Activated T-cell treated with anti-CD3 and anti-CD28 coated beads, Interleukin-2, amount 50 U/mL, for 4 hours (primary cell): ENCODE measurements around the gene SEPTIN8. TPM values are rescaled to one million over a fixed set of nuclear protein-coding genes. Genes with fewer than 3 reads are reported as not detected.

Experiments used
- ATAC-seq, 2 donors: fragments of 200-7000 bp; cut with Tn5 transposase; one replicate each; pipeline ENCODE4 v1.10.0; 2021
- DNase-seq: peaks from one replicate; pipeline ENCODE4 v3.0.0-alpha.2; 2020
- H3K27me3 Mint-ChIP-seq: one replicate; pipeline ENCODE4 v1.8.0; 2021; ENCODE audit warnings: low read depth, mixed read lengths
- H3K36me3 Mint-ChIP-seq: one replicate; pipeline ENCODE4 v1.8.0; 2022; ENCODE audit warnings: mixed read lengths; ENCODE audit not compliant: insufficient read depth
- H3K4me1 Mint-ChIP-seq: one replicate; pipeline ENCODE4 v1.8.0; 2021; ENCODE audit warnings: low read depth, mixed read lengths
- H3K4me3 Mint-ChIP-seq: one replicate; pipeline ENCODE4 v1.8.0; 2021; ENCODE audit warnings: mild to moderate bottlenecking, moderate library complexity, mixed read lengths
- H3K9me3 Mint-ChIP-seq: one replicate; pipeline ENCODE4 v1.8.0; 2021; ENCODE audit warnings: mixed read lengths
- total RNA-seq, 3 donors: library from RNA; stranded (reverse); gene quantifications; one replicate each; pipeline ENCODE4 v1.2.1, GENCODE V29; 2021

The SEPTIN8 gene
- total RNA-seq, 3 donors from 2014 or later: 12.8 to 18.2 (median 13.7) TPM

GRCh38 chr5:132714456-132715307 is 62.4 kb downstream of the SEPTIN8 start:
- DNase-seq: no peak
- no peaks in the 10 kb centered on the region for H3K27me3 Mint-ChIP-seq

GRCh38 chr5:132708645-132709044 is 68.4 kb downstream of the SEPTIN8 start:
- Mint-ChIP-seq H3K27me3 (no peaks in the 10 kb centered on the region), H3K36me3 (peaks cover 21% of the 10 kb centered on the region), H3K4me3 (no peak overlapping the region), H3K4me1 (no peaks in the 10 kb centered on the region), H3K9me3 (no peaks in the 10 kb centered on the region)
- ATAC-seq (no peak), DNase-seq (no peak)

More at GRCh38 chr5:132714456-132715307, 62.4 kb downstream of the SEPTIN8 start:
- H3K36me3 Mint-ChIP-seq: peaks cover 15% of the 10 kb centered on the region
- no peaks in the 10 kb centered on the region for H3K9me3 Mint-ChIP-seq
- ATAC-seq: peak; percentile 48 to 73
- H3K4me3 Mint-ChIP-seq: no peak overlapping the region
- H3K4me1 Mint-ChIP-seq: peaks cover 6% of the 10 kb centered on the region

GRCh38 chr5:132704875-132705274 is 72.2 kb downstream of the SEPTIN8 start:
- Mint-ChIP-seq H3K36me3 (peaks cover 36% of the 10 kb centered on the region), H3K9me3 (no peaks in the 10 kb centered on the region), H3K4me3 (no peak overlapping the region), H3K27me3 (no peaks in the 10 kb centered on the region), H3K4me1 (no peaks in the 10 kb centered on the region)
- DNase-seq (no peak), ATAC-seq (no peak)

Other genes starting within 250 kb of the SEPTIN8 start
- 10 to 100 TPM in 2 of 3 donors, 1 to 10 TPM in 1; 3.6 to 24.1 (median 17.5) TPM for gene IL5, start 233.7 kb downstream of the SEPTIN8 start, total RNA-seq
- 10 to 100 TPM; 42.7 to 46.8 (median 43.6) TPM for gene RAD50, start 220.3 kb downstream of the SEPTIN8 start, total RNA-seq
- gene IL13, start 119.1 kb downstream of the SEPTIN8 start, total RNA-seq: 10 to 100 TPM; 12.5 to 56.8 (median 26.9) TPM
- gene IL4, start 103.2 kb downstream of the SEPTIN8 start, total RNA-seq: 10 to 100 TPM; 17.9 to 45.9 (median 18.5) TPM
- 10 to 100 TPM in 2 of 3 donors, 1 to 10 TPM in 1; 9.4 to 12.9 (median 10.3) TPM for gene KIF3A, start 39.7 kb downstream of the SEPTIN8 start, total RNA-seq
- gene CCNI2, start 29.8 kb downstream of the SEPTIN8 start, total RNA-seq: 1 to 10 TPM; 5.2 to 7.7 (median 7.4) TPM
- under 1 TPM in 1 of 3 donors, not detected in 2; 0.05 TPM for gene SOWAHA, start 36.1 kb upstream of the SEPTIN8 start, total RNA-seq
- 1 to 10 TPM in 1 of 3 donors, under 1 TPM in 2; 0.79 to 1.4 (median 0.83) TPM for gene SHROOM1, start 53.4 kb upstream of the SEPTIN8 start, total RNA-seq
- under 1 TPM; 0.27 to 0.89 (median 0.32) TPM for gene GDF9, start 89.2 kb upstream of the SEPTIN8 start, total RNA-seq
- gene UQCRQ, start 89.4 kb upstream of the SEPTIN8 start, total RNA-seq: 100 to 1,000 TPM; 475 to 549 (median 490) TPM
- 1 to 10 TPM; 1.9 to 2.1 (median 1.9) TPM for gene LEAP2, start 96.4 kb upstream of the SEPTIN8 start, total RNA-seq
- 10 to 100 TPM; 27.5 to 31.7 (median 30.4) TPM for gene AFF4, start 186.4 kb upstream of the SEPTIN8 start, total RNA-seq
- 10 to 100 TPM; 29.2 to 33.9 (median 31.7) TPM for gene ZCCHC10, start 249.3 kb upstream of the SEPTIN8 start, total RNA-seq